ENCODE measurements around the gene NRAP.

Gene NRAP

GRCh38 chr10:113620936-113621335, 42.9 kb downstream of the NRAP start:
- H3K4me3 ChIP-seq (ENCODE audit: control insufficient read depth, low read depth, low read length): no peak overlapping the region
- no peak for TF ChIP-seq CTCF (conservative IDR thresholded peaks at IDR 0.05; ENCODE audit: control insufficient read depth, insufficient read depth, low read depth, low read length)
- DNase-seq (ENCODE audit: low read depth): no peak

- H3K4me3 ChIP-seq (ENCODE audit: control insufficient read depth, low read depth, low read length): no peak overlapping the region
- DNase-seq (ENCODE audit: low read depth): no peak
- TF ChIP-seq CTCF (conservative IDR thresholded peaks at IDR 0.05; ENCODE audit: control insufficient read depth, insufficient read depth, low read depth, low read length): no peak
These were observed 43.3 kb downstream of the NRAP start for GRCh38 chr10:113620511-113620910.

DNA sequence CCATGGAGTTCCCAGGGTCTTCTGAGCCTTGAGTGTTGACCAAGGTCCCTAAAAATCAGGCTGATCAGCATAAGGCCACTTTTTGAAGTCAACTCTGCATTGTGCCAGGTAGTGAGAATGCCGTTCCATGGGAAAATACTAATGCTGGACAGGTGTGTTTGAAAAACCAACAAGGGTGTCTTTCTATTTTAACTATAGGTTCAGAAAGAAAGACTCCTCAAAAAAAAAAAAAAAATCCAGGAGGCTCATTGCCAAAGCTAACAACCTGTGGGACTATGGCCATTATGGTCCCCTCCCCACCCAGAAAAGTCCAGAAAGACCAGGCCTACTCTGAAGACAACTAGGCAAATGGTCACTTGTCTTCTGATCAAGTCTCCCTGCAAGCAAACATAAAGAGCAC, 44.4 kb downstream of the NRAP start:
- no peak for DNase-seq (ENCODE audit: low read depth)

GRCh38 chr10:113618338-113618737, 45.5 kb downstream of the NRAP start:
- no peak for DNase-seq (ENCODE audit: low read depth)
- no peak overlapping the region for H3K4me3 ChIP-seq (ENCODE audit: control insufficient read depth, low read depth, low read length)
- TF ChIP-seq CTCF (conservative IDR thresholded peaks at IDR 0.05; ENCODE audit: control insufficient read depth, insufficient read depth, low read depth, low read length): no peak

More for the DNA sequence above, 44.4 kb downstream of the NRAP start:
- no peak for TF ChIP-seq CTCF (conservative IDR thresholded peaks at IDR 0.05; ENCODE audit: control insufficient read depth, insufficient read depth, low read depth, low read length)
- H3K4me3 ChIP-seq (ENCODE audit: control insufficient read depth, low read depth, low read length): no peak overlapping the region

GRCh38 chr10:113617086-113617485, 46.8 kb downstream of the NRAP start:
- no peak for DNase-seq (ENCODE audit: low read depth)
- TF ChIP-seq CTCF (conservative IDR thresholded peaks at IDR 0.05; ENCODE audit: control insufficient read depth, insufficient read depth, low read depth, low read length): no peak
- H3K4me3 ChIP-seq (ENCODE audit: control insufficient read depth, low read depth, low read length): no peak overlapping the region

GRCh38 chr10:113616244-113617074, 47.4 kb downstream of the NRAP start:
- peak; percentile 60 for TF ChIP-seq CTCF (conservative IDR thresholded peaks at IDR 0.05; ENCODE audit: control insufficient read depth, insufficient read depth, low read depth, low read length)
- no peak overlapping the region for H3K4me3 ChIP-seq (ENCODE audit: control insufficient read depth, low read depth, low read length)
- DNase-seq (ENCODE audit: low read depth): peak; percentile 24
